Colonic mucosa (tissue), 4 donors: Measurements from ENCODE around the gene IL22RA1. TPM values are rescaled to one million over a fixed set of nuclear protein-coding genes. Genes with fewer than 3 reads are reported as not detected.

Experiments
- DNase-seq: peaks from one replicate; pipeline ENCODE4 v3.0.0-alpha.2; 2020
- H3K27ac ChIP-seq: fragments of 200-600 bp; one replicate; pipeline ENCODE4 v1.8.0; 2021
- H3K27me3 ChIP-seq: fragments of 200-600 bp; one replicate; pipeline ENCODE4 v1.8.0; 2021
- H3K36me3 ChIP-seq: fragments of 200-600 bp; one replicate; pipeline ENCODE4 v1.8.0; 2021
- H3K4me1 ChIP-seq: fragments of 200-600 bp; one replicate; pipeline ENCODE4 v1.8.0; 2021; ENCODE audit warnings: mild to moderate bottlenecking
- H3K4me3 ChIP-seq: fragments of 200-600 bp; one replicate; pipeline ENCODE4 v1.8.0; 2021
- H3K9ac ChIP-seq, 2 donors: one replicate each; pipeline ENCODE4 v1.7.0; 2013; ENCODE audit warnings: control low read depth in 2 of 2, low read depth in 2 of 2, low read length in 2 of 2
- H3K9me3 ChIP-seq: fragments of 200-600 bp; one replicate; pipeline ENCODE4 v1.8.0; 2021
- intact Hi-C: fragments of 100-400 bp; cut with DNase I; formaldehyde crosslinking; loops from one replicate; pipeline ENCODE4 v1.14.1; 2022
- total RNA-seq, 2 donors: library from RNA; stranded (reverse); fragmentation: NEBNext Ultra II Directional in 1 of 2; extraction: Animal tissue kit (Norgen Biotek cat#: 25700) in 1 of 2; gene quantifications; one replicate each; pipeline ENCODE4 v1.2.1, GENCODE V29; 2021
- TF ChIP-seq, protein P1 (sequence below): fragments of 200-600 bp; IDR thresholded peaks from one replicate; pipeline ENCODE4 v1.8.0; 2022; ENCODE audit warnings: antibody characterized with exemption, mild to moderate bottlenecking
- donor health status: healthy.
- donor health status: DM: no; HTN: no; CAD: no.
- donor health status: DM: no; HTN: no; CAD: no.

Gene IL22RA1
- total RNA-seq, 2 donors from 2014 or later: 15.5 to 17.3 TPM

GRCh38 chr1:24141311-24141997, 1.5 kb downstream of the IL22RA1 start:
- no peak overlapping the region for H3K27ac ChIP-seq
- H3K4me3 ChIP-seq: no peak overlapping the region
- TF ChIP-seq, protein P1, sequence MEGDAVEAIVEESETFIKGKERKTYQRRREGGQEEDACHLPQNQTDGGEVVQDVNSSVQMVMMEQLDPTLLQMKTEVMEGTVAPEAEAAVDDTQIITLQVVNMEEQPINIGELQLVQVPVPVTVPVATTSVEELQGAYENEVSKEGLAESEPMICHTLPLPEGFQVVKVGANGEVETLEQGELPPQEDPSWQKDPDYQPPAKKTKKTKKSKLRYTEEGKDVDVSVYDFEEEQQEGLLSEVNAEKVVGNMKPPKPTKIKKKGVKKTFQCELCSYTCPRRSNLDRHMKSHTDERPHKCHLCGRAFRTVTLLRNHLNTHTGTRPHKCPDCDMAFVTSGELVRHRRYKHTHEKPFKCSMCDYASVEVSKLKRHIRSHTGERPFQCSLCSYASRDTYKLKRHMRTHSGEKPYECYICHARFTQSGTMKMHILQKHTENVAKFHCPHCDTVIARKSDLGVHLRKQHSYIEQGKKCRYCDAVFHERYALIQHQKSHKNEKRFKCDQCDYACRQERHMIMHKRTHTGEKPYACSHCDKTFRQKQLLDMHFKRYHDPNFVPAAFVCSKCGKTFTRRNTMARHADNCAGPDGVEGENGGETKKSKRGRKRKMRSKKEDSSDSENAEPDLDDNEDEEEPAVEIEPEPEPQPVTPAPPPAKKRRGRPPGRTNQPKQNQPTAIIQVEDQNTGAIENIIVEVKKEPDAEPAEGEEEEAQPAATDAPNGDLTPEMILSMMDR: no peak
- no peak overlapping the region for H3K9ac ChIP-seq
- H3K36me3 ChIP-seq: no peaks in the 10 kb centered on the region
- no peaks in the 10 kb centered on the region for H3K27me3 ChIP-seq
- intact Hi-C loops: no loop called here
- DNase-seq: no peak
- H3K4me1 ChIP-seq: peaks cover 5% of the 10 kb centered on the region
- H3K9me3 ChIP-seq: no peaks in the 10 kb centered on the region

- intact Hi-C loops: no loop called here
- TF ChIP-seq, protein P1: no peak
- H3K27ac ChIP-seq: no peak overlapping the region
These were observed 2.2 kb downstream of the IL22RA1 start for GRCh38 chr1:24140741-24141181.

DNA sequence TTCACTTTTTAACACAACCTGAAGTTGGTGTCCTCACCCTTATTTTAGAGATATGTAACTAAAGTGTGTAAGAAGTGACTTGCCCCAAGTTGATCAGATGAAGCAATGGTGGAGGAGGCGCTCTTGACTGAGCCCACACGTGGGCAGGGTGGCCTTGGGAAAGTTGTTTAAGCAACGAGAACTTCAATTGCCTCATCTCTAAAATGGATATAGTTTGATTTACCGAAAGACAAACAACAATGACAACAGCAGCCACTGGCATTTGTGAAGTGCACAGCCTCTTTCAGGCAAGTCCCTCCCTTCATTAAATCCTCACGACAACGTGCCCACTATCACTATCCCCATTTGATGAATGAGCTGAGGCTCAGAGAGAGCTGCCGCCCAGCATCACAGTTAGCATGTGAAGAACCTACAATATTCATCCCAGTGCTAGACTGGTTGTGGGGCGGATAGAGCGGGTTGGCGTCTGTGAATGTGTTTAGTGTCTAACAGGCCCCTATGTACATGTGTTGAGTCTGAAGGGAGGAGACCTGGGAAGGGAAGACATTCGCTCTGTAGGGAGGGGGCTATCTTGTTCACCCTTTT, 3.0 kb downstream of the IL22RA1 start:
- Histone ChIP-seq H3K9ac (no peak overlapping the region), H3K27me3 (no peaks in the 10 kb centered on the region), H3K4me1 (peaks cover 5% of the 10 kb centered on the region), H3K9me3 (no peaks in the 10 kb centered on the region), H3K36me3 (no peaks in the 10 kb centered on the region), H3K27ac (no peak overlapping the region), H3K4me3 (no peak overlapping the region)
- TF ChIP-seq, protein P1: no peak
- DNase-seq: no peak
- intact Hi-C loops: no loop called here

More at GRCh38 chr1:24140741-24141181, 2.2 kb downstream of the IL22RA1 start:
- Histone ChIP-seq H3K36me3 (no peaks in the 10 kb centered on the region), H3K27me3 (no peaks in the 10 kb centered on the region), H3K4me3 (no peak overlapping the region), H3K9ac (no peak overlapping the region), H3K4me1 (peaks cover 5% of the 10 kb centered on the region), H3K9me3 (no peaks in the 10 kb centered on the region)
- DNase-seq: no peak

GRCh38 chr1:24139222-24139489, 3.8 kb downstream of the IL22RA1 start:
- H3K4me1 ChIP-seq: peaks cover 5% of the 10 kb centered on the region
- no peaks in the 10 kb centered on the region for H3K36me3 ChIP-seq
- no peak overlapping the region for H3K9ac ChIP-seq
- H3K9me3 ChIP-seq: no peaks in the 10 kb centered on the region
- no peak overlapping the region for H3K4me3 ChIP-seq
- no peak overlapping the region for H3K27ac ChIP-seq
- no peak for DNase-seq
- intact Hi-C loops: no loop called here
- TF ChIP-seq, protein P1: no peak
- no peaks in the 10 kb centered on the region for H3K27me3 ChIP-seq

DNA sequence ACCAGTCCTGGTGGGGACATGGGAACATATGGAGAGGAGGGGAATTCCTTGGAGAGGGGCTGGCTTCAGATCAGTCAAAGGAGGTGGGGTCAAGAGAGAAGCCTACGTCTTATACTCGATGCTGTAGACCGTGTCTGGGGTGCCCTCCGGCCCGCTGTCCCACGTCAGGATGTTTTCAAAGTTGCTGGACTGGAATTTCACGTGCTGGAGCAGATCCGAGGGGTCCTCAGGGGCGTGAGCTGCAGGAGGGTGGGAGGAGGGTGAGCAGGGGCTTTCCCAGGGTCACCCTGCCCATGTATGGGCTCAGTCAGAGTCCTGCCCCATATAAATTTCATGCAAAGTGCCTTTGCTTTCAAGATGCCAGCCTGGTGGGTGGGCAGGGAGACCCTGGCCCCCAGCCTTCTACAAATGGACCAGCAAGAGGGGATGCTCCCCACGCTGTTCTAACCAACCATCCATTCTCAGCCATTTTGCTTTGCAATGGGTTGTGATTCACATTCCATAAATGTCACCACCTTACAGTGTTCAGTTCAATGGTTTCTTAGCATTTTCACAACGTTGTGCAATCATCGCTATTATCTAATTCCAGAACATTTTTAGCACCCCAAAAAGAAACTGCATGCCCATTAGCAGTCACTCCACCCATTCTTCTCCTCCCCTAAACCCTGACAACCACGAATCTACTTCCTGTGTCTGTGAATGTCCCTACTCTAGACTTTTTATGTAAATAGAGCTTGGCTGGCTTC, 4.3 kb downstream of the IL22RA1 start:
- Histone ChIP-seq H3K9ac (no peak overlapping the region), H3K4me1 (peaks cover 4% of the 10 kb centered on the region), H3K9me3 (no peaks in the 10 kb centered on the region), H3K36me3 (no peaks in the 10 kb centered on the region), H3K4me3 (no peak overlapping the region), H3K27me3 (no peaks in the 10 kb centered on the region), H3K27ac (no peak overlapping the region)
- DNase-seq: no peak
- intact Hi-C loops: no loop called here
- TF ChIP-seq, protein P1: no peak
